ENCODE data around the gene GRID2. TPM values are rescaled to one million over a fixed set of nuclear protein-coding genes. Genes with fewer than 3 reads are reported as not detected.

Gene GRID2
- total RNA-seq, 2 donors from 2014 or later = 0.28 TPM; not detected in 1

- DNase-seq (ENCODE audit: low spot score) (no peak), ATAC-seq (ENCODE audit: insufficient number of reproducible peaks, low FRiP score, low read depth) (no peak)
- TF ChIP-seq, protein P1, sequence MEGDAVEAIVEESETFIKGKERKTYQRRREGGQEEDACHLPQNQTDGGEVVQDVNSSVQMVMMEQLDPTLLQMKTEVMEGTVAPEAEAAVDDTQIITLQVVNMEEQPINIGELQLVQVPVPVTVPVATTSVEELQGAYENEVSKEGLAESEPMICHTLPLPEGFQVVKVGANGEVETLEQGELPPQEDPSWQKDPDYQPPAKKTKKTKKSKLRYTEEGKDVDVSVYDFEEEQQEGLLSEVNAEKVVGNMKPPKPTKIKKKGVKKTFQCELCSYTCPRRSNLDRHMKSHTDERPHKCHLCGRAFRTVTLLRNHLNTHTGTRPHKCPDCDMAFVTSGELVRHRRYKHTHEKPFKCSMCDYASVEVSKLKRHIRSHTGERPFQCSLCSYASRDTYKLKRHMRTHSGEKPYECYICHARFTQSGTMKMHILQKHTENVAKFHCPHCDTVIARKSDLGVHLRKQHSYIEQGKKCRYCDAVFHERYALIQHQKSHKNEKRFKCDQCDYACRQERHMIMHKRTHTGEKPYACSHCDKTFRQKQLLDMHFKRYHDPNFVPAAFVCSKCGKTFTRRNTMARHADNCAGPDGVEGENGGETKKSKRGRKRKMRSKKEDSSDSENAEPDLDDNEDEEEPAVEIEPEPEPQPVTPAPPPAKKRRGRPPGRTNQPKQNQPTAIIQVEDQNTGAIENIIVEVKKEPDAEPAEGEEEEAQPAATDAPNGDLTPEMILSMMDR (IDR thresholded peaks at IDR 0.05) = no peak
- no peaks in the 10 kb centered on the region for H3K4me1 ChIP-seq (ENCODE audit: control insufficient read depth in 1 of 2, low read depth in 2 of 2)
- H3K36me3 ChIP-seq = no peaks in the 10 kb centered on the region
- no peak overlapping the region for H3K4me3 ChIP-seq
- H3K27me3 ChIP-seq (replicated peaks; ENCODE audit: insufficient read depth) = no peaks in the 10 kb centered on the region
- H3K27ac ChIP-seq = no peak overlapping the region
- no peaks in the 10 kb centered on the region for H3K9me3 ChIP-seq
Observed at GRCh38 chr4:93127489-93127888, 823.7 kb downstream of the GRID2 start.

DNA sequence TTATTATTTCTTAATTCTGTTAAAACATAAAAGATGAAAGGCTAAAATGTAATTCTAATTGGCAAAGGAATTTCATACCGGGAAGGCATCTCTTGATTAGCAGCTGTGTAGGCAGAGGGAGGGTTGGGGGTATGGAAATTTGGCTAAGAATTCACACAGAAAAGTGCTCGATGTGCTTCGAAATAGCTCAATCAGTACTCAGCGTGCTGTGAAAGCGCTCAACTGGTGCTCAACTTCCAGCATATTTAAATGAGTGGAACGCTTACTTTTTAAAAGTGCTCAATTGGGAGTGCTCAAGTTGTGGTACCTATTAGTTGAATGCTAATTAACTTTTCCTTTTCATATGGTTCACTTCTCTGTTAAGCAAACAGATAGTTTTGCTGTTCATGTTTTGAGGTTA lies 828.9 kb downstream of the GRID2 start:
- Histone ChIP-seq H3K4me1 (ENCODE audit: control insufficient read depth in 1 of 2, low read depth in 2 of 2) (no peaks in the 10 kb centered on the region), H3K36me3 (no peaks in the 10 kb centered on the region), H3K4me3 (no peak overlapping the region), H3K27ac (no peak overlapping the region), H3K9me3 (no peaks in the 10 kb centered on the region), H3K27me3 (replicated peaks; ENCODE audit: insufficient read depth) (no peaks in the 10 kb centered on the region)
- TF ChIP-seq, protein P1 (IDR thresholded peaks at IDR 0.05) = no peak
- no peak for ATAC-seq (ENCODE audit: insufficient number of reproducible peaks, low FRiP score, low read depth)
- DNase-seq (ENCODE audit: low spot score) = no peak

DNA sequence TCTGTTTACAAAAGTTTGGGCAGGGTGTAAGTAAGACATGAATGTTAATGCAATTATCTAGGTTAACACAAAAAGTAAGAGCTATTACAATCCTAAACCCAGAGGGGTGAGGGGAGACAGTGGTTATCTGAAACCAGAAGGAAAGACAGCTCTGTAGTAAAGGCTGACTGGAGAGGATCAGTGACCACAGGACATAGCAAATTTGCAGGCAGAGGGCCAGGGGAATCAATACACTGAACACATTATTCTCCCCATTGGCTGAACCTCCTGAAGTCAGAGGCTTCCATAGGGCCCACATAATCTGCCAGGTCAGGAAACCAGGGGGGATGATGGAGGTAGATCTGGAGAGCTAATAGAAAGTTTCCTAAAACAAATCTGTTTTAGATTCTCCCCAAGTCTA lies 835.4 kb downstream of the GRID2 start:
- no peaks in the 10 kb centered on the region for H3K4me1 ChIP-seq (ENCODE audit: control insufficient read depth in 1 of 2, low read depth in 2 of 2)
- DNase-seq (ENCODE audit: low spot score) (no peak), ATAC-seq (ENCODE audit: insufficient number of reproducible peaks, low FRiP score, low read depth) (no peak)
- no peak overlapping the region for H3K4me3 ChIP-seq
- TF ChIP-seq, protein P1 (IDR thresholded peaks at IDR 0.05) = no peak
- H3K27me3 ChIP-seq (replicated peaks; ENCODE audit: insufficient read depth) = no peaks in the 10 kb centered on the region
- H3K9me3 ChIP-seq = no peaks in the 10 kb centered on the region
- no peaks in the 10 kb centered on the region for H3K36me3 ChIP-seq
- H3K27ac ChIP-seq = no peak overlapping the region

- Histone ChIP-seq H3K4me1 (ENCODE audit: control insufficient read depth in 1 of 2, low read depth in 2 of 2) (no peaks in the 10 kb centered on the region), H3K27ac (no peak overlapping the region), H3K36me3 (no peaks in the 10 kb centered on the region), H3K27me3 (replicated peaks; ENCODE audit: insufficient read depth) (no peaks in the 10 kb centered on the region), H3K9me3 (no peaks in the 10 kb centered on the region), H3K4me3 (no peak overlapping the region)
- TF ChIP-seq, protein P1 (IDR thresholded peaks at IDR 0.05) = no peak
- ATAC-seq (ENCODE audit: insufficient number of reproducible peaks, low FRiP score, low read depth) (no peak), DNase-seq (ENCODE audit: low spot score) (no peak)
Observed at GRCh38 chr4:93143902-93144301, 840.1 kb downstream of the GRID2 start.

GRCh38 chr4:93144644-93145043 lies 840.9 kb downstream of the GRID2 start:
- Histone ChIP-seq H3K4me1 (ENCODE audit: control insufficient read depth in 1 of 2, low read depth in 2 of 2) (no peaks in the 10 kb centered on the region), H3K27me3 (replicated peaks; ENCODE audit: insufficient read depth) (no peaks in the 10 kb centered on the region), H3K27ac (no peak overlapping the region), H3K9me3 (no peaks in the 10 kb centered on the region), H3K36me3 (no peaks in the 10 kb centered on the region), H3K4me3 (no peak overlapping the region)
- TF ChIP-seq, protein P1 (IDR thresholded peaks at IDR 0.05) = no peak
- ATAC-seq (ENCODE audit: insufficient number of reproducible peaks, low FRiP score, low read depth) = no peak
- DNase-seq (ENCODE audit: low spot score) = no peak

Measured in thoracic aorta (tissue), 2 donors.